ENCODE results near the gene EHD1. TPM values are rescaled to one million over a fixed set of nuclear protein-coding genes. Genes with fewer than 3 reads are reported as not detected.

Gene EHD1
- total and polyA plus RNA-seq, 9 of the 15 experiments (the other 6 are each of a cell fraction or from before 2014, with no cell fraction given), result 0.46 to 65.0 (median 16.4) TPM

DNA sequence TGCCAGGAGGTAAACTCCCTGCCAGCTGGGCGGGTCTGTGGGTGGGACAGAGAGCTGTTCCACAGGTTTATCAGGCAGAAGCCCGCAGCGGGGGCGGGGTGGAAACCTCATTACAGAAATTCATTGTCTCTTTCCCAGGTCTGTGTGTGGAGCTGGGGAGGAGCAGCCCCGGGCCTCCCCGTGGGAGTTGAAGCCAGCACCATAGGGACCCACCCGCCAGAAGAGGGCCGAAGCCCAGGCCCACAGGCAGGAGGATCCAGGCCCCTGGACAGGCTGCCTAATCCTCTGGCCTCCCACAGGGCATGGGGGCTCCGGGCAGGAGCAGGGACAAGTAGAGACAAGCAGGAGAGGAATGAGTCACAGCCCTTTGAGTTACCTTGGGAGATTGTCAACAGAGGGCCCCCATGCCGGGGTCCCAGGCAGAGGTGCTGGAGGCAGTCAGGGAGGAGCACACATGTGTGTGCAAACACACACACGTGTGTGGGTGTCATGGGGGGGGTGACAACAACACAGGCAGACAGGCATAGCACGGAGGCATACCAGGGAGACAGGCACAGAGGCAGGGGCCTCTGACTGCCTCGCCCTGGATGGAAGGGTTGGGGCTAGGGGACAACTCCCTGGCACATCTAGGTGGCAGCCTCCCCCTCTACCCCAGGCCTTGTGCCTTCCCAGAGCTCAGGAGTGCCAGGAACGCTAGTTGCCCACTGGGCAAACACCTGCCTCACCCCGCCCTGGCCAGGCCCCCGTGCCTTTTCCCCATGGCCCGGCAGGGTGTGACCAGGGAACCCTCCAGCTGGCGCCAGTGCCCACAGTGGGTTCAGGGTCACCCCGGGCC, 35.4 kb downstream of the EHD1 start:
- intact Hi-C loops (cut with micrococcal nuclease), result loop anchor here (5.0 to 10.0 kb wide), 2 partner anchors 41 to 412 kb away; partner anchors contain the start of gene MAP4K2
- FAIRE-seq (peak; percentile 71), ATAC-seq (peak; percentile 2; the same call in 2 of the 3 replicates), DNase-seq (ENCODE audit: extremely low read depth in 1 of 4, low spot score in 3 of 4) (peak; percentile 58 to 73 (median 66))
- H3K27me3 ChIP-seq (ENCODE audit: control insufficient read depth in 2 of 2, insufficient read depth in 2 of 2, low read length in 2 of 2), result no peaks in the 10 kb centered on the region; a peak in 1 of 5 replicates
- H3K9ac ChIP-seq (ENCODE audit: insufficient read depth in 1 of 2, low read depth in 2 of 2, low read length in 2 of 2), result peak overlapping the region; percentile 69 to 92; a peak in 3 of 4 replicates
- peaks cover 29 to 64% of the 10 kb centered on the region in 2 experiments for H3K4me1 ChIP-seq (replicated peaks in 1 of 2; ENCODE audit: control insufficient read depth in 2 of 2, insufficient read depth in 2 of 2, low read length in 2 of 2)
- peak overlapping the region; percentile 61 for H3K27ac ChIP-seq (ENCODE audit: extremely low read depth, low read depth, low read length)
- peak overlapping the region; percentile 11; the same call in 1 of the 2 replicates for H2AFZ ChIP-seq (ENCODE audit: low read depth, low read length)
- H3K4me2 ChIP-seq (ENCODE audit: insufficient read depth, low read length), result peak overlapping the region; percentile 99
- peaks cover 23% of the 10 kb centered on the region; the same call in 2 of the 3 replicates for H3K79me2 ChIP-seq (ENCODE audit: control insufficient read depth, insufficient read depth, low read length)
- peak overlapping the region; percentile 56 for H3K4me3 ChIP-seq
- no peaks in the 10 kb centered on the region for H4K20me1 ChIP-seq (replicated peaks; ENCODE audit: control insufficient read depth, insufficient read depth, low read length)
- in situ Hi-C loops (cut with MboI), result no loop called here
- no TSS peak for BruUV-seq (replicated peaks)
- no peaks in the 10 kb centered on the region for H3K9me3 ChIP-seq (replicated peaks; ENCODE audit: control insufficient read depth, insufficient read depth, low read depth, low read length)
- 25% methylated on average over 15 of the region's 19 CpGs for WGBS (ENCODE audit: insufficient coverage, low coverage, missing lambda C conversion rate)
- H3K9me1 ChIP-seq (ENCODE audit: control insufficient read depth, insufficient read depth, low read length), result no peaks in the 10 kb centered on the region
- H3K36me3 ChIP-seq (ENCODE audit: control insufficient read depth, insufficient read depth, low read length), result peaks cover 21% of the 10 kb centered on the region; the same call in 2 of the 3 replicates
- ChIA-PET CTCF (ENCODE audit: low intra/inter-chr PET ratio) (interaction anchor here (0.6 kb wide), 1 partner anchor 33 kb away, joined by 3 read pairs; the partner anchor contains the start of gene MEN1), POLR2A (interaction anchor here (1.3 kb wide), 1 partner anchor 35 kb away, joined by 5 read pairs; the partner anchor contains the start of gene EHD1)
- TF ChIP-seq, protein P1, sequence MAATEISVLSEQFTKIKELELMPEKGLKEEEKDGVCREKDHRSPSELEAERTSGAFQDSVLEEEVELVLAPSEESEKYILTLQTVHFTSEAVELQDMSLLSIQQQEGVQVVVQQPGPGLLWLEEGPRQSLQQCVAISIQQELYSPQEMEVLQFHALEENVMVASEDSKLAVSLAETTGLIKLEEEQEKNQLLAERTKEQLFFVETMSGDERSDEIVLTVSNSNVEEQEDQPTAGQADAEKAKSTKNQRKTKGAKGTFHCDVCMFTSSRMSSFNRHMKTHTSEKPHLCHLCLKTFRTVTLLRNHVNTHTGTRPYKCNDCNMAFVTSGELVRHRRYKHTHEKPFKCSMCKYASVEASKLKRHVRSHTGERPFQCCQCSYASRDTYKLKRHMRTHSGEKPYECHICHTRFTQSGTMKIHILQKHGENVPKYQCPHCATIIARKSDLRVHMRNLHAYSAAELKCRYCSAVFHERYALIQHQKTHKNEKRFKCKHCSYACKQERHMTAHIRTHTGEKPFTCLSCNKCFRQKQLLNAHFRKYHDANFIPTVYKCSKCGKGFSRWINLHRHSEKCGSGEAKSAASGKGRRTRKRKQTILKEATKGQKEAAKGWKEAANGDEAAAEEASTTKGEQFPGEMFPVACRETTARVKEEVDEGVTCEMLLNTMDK (IDR thresholded peaks at IDR 0.05; ENCODE audit: borderline replicate concordance, insufficient read depth, low read depth, low read length, poor library complexity, severe bottlenecking), result no peak
- TF ChIP-seq FOXK2 (conservative IDR thresholded peaks at IDR 0.05 in 1 of 2, IDR thresholded peaks at IDR 0.05 in 1 of 2; ENCODE audit: low read depth in 2 of 2), result peak; percentile 56 to 63; a peak in 3 of 4 replicates
- TF ChIP-seq RNF2 (IDR thresholded peaks at IDR 0.05), result no peak
- no peak for TF ChIP-seq ZNF780A (CRISPR knock-in tag; IDR thresholded peaks at IDR 0.05)
- 0 out of 2 replicates have a peak, but pooled peaks have one; percentile 20 for TF ChIP-seq JUN (IDR thresholded peaks at IDR 0.05; ENCODE audit: borderline replicate concordance, low read depth, low read length)
- no peak for TF ChIP-seq JUN (CRISPR knock-in tag; IDR thresholded peaks at IDR 0.05; ENCODE audit: borderline replicate concordance)
- TF ChIP-seq, protein P2, sequence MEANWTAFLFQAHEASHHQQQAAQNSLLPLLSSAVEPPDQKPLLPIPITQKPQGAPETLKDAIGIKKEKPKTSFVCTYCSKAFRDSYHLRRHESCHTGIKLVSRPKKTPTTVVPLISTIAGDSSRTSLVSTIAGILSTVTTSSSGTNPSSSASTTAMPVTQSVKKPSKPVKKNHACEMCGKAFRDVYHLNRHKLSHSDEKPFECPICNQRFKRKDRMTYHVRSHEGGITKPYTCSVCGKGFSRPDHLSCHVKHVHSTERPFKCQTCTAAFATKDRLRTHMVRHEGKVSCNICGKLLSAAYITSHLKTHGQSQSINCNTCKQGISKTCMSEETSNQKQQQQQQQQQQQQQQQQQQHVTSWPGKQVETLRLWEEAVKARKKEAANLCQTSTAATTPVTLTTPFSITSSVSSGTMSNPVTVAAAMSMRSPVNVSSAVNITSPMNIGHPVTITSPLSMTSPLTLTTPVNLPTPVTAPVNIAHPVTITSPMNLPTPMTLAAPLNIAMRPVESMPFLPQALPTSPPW (CRISPR knock-in tag; IDR thresholded peaks at IDR 0.05), result peak; percentile 40
- no peak for TF ChIP-seq ZNF24 (IDR thresholded peaks at IDR 0.05)
- TF ChIP-seq, protein P3, sequence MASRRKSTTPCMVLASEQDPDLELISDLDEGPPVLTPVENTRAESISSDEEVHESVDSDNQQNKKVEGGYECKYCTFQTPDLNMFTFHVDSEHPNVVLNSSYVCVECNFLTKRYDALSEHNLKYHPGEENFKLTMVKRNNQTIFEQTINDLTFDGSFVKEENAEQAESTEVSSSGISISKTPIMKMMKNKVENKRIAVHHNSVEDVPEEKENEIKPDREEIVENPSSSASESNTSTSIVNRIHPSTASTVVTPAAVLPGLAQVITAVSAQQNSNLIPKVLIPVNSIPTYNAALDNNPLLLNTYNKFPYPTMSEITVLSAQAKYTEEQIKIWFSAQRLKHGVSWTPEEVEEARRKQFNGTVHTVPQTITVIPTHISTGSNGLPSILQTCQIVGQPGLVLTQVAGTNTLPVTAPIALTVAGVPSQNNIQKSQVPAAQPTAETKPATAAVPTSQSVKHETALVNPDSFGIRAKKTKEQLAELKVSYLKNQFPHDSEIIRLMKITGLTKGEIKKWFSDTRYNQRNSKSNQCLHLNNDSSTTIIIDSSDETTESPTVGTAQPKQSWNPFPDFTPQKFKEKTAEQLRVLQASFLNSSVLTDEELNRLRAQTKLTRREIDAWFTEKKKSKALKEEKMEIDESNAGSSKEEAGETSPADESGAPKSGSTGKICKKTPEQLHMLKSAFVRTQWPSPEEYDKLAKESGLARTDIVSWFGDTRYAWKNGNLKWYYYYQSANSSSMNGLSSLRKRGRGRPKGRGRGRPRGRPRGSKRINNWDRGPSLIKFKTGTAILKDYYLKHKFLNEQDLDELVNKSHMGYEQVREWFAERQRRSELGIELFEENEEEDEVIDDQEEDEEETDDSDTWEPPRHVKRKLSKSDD (conservative IDR thresholded peaks at IDR 0.05; ENCODE audit: low read length), result no peak
- TF ChIP-seq BRD4 (IDR thresholded peaks at IDR 0.05), result no peak
- no peak for TF ChIP-seq SMARCB1 (IDR thresholded peaks at IDR 0.05; ENCODE audit: insufficient read length, low read depth)
- TF ChIP-seq, protein P4, sequence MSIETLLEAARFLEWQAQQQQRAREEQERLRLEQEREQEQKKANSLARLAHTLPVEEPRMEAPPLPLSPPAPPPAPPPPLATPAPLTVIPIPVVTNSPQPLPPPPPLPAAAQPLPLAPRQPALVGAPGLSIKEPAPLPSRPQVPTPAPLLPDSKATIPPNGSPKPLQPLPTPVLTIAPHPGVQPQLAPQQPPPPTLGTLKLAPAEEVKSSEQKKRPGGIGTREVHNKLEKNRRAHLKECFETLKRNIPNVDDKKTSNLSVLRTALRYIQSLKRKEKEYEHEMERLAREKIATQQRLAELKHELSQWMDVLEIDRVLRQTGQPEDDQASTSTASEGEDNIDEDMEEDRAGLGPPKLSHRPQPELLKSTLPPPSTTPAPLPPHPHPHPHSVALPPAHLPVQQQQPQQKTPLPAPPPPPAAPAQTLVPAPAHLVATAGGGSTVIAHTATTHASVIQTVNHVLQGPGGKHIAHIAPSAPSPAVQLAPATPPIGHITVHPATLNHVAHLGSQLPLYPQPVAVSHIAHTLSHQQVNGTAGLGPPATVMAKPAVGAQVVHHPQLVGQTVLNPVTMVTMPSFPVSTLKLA (conservative IDR thresholded peaks at IDR 0.05), result peak; percentile 52 to 69; a peak in 2 of 4 replicates

All from K562 (cell line).